Measurements from ENCODE around the gene LMO2.

Gene LMO2

DNA sequence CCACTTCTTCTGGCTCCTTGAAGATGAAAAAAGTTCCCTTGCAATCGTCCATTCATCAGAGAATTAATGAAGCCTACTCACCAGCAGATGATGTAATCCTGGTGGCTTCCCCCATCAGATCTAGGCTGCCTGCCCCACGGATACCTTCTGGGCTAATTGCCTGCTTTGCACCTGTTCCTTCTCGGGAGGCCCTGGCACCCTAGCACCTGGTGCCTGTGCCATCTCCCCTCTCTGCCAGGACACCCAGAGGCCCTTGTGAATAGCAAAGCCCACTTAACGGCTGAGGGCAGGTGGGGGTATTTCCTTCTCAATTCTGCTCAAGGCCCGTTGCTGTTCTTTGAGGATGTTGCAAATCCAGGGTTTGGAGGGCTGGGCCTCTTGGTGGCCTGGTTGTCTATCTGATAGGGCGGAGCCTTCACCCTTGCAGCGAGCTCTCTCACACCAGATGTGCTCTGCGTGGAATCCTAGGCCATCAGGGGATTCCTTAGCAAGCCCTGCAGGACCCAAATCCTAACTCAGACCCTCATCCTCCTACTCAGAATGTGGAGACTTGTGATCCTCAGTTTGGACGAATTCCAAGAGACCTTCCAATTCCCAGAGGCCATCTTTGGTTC lies at the start of gene LMO2:
Gene LMO2, minus strand, starts transcription at position 363 of the 614 bp plus-strand sequence. CDS start 22,360 bp downstream, outside the sequence.
- no peaks in the 10 kb centered on the region for H3K36me3 ChIP-seq (ENCODE audit: low read depth)
- DNase-seq (ENCODE audit: low spot score), result no peak
- H3K9me3 ChIP-seq (ENCODE audit: severe bottlenecking), result no peaks in the 10 kb centered on the region
- no peak within 1 kb of the TSS for H3K4me3 ChIP-seq (ENCODE audit: severe bottlenecking)
- no peak for ATAC-seq (ENCODE audit: low read depth)
- TF ChIP-seq, protein P1, sequence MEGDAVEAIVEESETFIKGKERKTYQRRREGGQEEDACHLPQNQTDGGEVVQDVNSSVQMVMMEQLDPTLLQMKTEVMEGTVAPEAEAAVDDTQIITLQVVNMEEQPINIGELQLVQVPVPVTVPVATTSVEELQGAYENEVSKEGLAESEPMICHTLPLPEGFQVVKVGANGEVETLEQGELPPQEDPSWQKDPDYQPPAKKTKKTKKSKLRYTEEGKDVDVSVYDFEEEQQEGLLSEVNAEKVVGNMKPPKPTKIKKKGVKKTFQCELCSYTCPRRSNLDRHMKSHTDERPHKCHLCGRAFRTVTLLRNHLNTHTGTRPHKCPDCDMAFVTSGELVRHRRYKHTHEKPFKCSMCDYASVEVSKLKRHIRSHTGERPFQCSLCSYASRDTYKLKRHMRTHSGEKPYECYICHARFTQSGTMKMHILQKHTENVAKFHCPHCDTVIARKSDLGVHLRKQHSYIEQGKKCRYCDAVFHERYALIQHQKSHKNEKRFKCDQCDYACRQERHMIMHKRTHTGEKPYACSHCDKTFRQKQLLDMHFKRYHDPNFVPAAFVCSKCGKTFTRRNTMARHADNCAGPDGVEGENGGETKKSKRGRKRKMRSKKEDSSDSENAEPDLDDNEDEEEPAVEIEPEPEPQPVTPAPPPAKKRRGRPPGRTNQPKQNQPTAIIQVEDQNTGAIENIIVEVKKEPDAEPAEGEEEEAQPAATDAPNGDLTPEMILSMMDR (IDR thresholded peaks at IDR 0.05; ENCODE audit: poor library complexity, severe bottlenecking), result no peak
- H3K27ac ChIP-seq (ENCODE audit: poor library complexity, severe bottlenecking), result no peak within 1 kb of the TSS
- no peaks in the 10 kb centered on the region for H3K27me3 ChIP-seq (ENCODE audit: insufficient read depth, poor library complexity, severe bottlenecking)
- H3K4me1 ChIP-seq (ENCODE audit: insufficient read depth, poor library complexity, severe bottlenecking), result peaks cover 4% of the 10 kb centered on the region

DNA sequence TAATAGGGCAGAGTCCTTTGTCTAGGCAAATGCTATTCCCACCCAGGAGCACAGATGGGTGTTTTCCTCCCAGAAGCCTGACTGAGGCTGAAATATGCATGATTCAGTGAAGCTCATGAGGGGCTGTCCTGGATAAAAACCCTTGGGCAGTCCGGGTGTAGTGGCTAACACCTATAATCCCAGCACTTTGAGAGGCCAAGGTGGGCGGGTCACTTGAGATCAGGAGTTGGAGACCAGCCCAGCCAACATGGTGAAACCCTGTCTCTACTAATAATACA lies 48.6 kb upstream of the LMO2 start:
- Histone ChIP-seq H3K4me3 (ENCODE audit: severe bottlenecking) (no peak overlapping the region), H3K4me1 (ENCODE audit: insufficient read depth, poor library complexity, severe bottlenecking) (no peaks in the 10 kb centered on the region), H3K9me3 (ENCODE audit: severe bottlenecking) (no peaks in the 10 kb centered on the region), H3K36me3 (ENCODE audit: low read depth) (no peaks in the 10 kb centered on the region), H3K27me3 (ENCODE audit: insufficient read depth, poor library complexity, severe bottlenecking) (no peaks in the 10 kb centered on the region), H3K27ac (ENCODE audit: poor library complexity, severe bottlenecking) (no peak overlapping the region)
- no peak for ATAC-seq (ENCODE audit: low read depth)
- no peak for DNase-seq (ENCODE audit: low spot score)
- TF ChIP-seq, protein P1 (IDR thresholded peaks at IDR 0.05; ENCODE audit: poor library complexity, severe bottlenecking), result no peak

DNA sequence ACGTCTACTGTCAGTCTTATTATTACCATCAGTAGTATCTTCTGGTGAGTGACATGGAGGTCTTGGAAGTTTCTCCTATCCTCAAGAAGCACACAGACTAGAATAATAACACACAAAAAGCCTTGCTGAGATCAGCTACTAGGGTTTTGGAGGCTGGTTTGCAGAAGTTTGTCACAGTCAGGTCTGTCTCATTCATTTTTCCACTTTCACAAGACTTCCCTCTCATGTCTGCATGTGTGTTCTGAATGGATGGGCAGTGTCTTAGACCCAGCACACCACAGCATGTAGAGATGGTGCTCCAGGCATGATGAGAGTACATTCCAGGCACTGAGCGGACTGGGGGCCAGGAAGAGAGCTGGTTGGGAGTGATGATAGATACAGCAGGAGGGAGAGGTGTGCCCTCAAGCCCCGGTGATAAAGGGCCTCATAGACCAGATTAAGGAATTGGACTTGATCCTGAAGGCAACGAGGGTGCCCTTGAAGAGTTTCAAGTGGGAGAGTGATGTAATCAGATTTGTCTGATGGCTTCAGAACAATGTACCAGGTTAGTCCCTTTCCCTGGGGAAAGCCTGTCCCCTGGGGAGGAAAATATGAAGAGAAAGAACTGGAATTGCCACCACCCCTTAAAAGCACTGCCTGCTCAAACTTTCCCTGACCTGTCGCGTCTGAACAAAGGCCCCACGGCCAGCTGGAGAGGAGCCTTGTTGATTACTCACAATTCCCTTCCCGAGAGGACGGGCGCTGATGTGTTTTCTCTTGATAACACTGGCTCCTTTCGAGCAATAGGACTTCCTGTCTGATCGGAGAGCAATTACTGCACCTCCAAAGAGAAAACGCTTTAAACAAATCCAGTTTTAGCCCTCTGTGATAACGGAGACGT lies 45.1 kb upstream of the LMO2 start:
- DNase-seq (ENCODE audit: low spot score) (no peak), ATAC-seq (ENCODE audit: low read depth) (peak; percentile 25; the same call in 1 of the 3 replicates)
- H3K27me3 ChIP-seq (ENCODE audit: insufficient read depth, poor library complexity, severe bottlenecking), result no peaks in the 10 kb centered on the region
- no peaks in the 10 kb centered on the region for H3K9me3 ChIP-seq (ENCODE audit: severe bottlenecking)
- no peak overlapping the region for H3K4me3 ChIP-seq (ENCODE audit: severe bottlenecking)
- H3K4me1 ChIP-seq (ENCODE audit: insufficient read depth, poor library complexity, severe bottlenecking), result no peaks in the 10 kb centered on the region
- TF ChIP-seq, protein P1 (IDR thresholded peaks at IDR 0.05; ENCODE audit: poor library complexity, severe bottlenecking), result no peak
- H3K27ac ChIP-seq (ENCODE audit: poor library complexity, severe bottlenecking), result no peak overlapping the region
- H3K36me3 ChIP-seq (ENCODE audit: low read depth), result no peaks in the 10 kb centered on the region

DNA sequence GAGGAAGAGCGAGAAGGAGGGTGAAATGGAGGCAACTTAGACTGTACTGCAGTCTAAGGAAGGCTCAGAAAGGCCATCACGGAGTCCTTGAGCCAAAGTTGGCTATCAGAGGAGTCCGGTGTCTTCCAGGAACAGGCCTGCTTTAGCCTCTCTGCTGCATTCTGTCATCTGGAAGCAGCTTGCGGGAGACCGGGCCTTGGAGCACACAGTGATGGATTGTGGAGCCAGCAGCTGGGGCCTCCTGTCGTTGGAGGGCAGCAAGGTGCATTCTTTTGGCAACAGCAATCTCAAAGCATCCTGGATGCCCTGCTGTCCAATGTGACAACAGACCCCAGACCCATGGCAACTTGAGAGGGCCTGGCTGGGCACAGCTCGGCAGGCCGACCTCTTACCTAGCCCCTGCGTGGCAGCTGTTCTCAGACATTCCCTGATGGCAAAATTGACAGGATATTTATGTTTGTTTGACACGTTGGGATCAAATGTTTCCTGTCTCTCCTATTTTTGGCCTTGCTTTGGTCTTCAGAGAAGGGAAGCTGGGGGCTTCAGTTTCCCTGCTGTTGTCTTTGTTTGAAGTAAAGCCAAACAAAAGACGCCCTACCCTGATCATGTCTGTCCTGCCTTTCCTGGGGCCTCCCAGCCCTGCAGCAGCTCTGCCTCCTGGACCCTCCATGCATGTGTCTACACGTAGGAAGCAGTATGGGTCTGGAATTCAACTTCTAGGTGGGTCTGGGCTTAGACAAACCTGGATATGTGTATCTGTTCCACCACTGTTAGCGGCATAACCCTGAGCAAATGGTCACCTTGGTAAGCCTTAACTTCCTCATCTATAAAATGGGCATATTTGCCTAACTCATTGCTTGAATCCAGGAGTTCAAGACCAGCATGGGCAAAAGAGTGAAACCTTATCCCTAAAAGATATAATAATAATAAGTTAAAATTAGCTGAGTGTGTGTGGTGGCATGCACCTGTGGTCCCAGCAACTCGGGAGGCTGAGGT lies 43.9 kb upstream of the LMO2 start:
- no peaks in the 10 kb centered on the region for H3K27me3 ChIP-seq (ENCODE audit: insufficient read depth, poor library complexity, severe bottlenecking)
- TF ChIP-seq, protein P1 (IDR thresholded peaks at IDR 0.05; ENCODE audit: poor library complexity, severe bottlenecking), result no peak
- DNase-seq (ENCODE audit: low spot score), result no peak
- no peak overlapping the region for H3K4me3 ChIP-seq (ENCODE audit: severe bottlenecking)
- H3K27ac ChIP-seq (ENCODE audit: poor library complexity, severe bottlenecking), result no peak overlapping the region
- H3K36me3 ChIP-seq (ENCODE audit: low read depth), result no peaks in the 10 kb centered on the region
- no peaks in the 10 kb centered on the region for H3K9me3 ChIP-seq (ENCODE audit: severe bottlenecking)
- H3K4me1 ChIP-seq (ENCODE audit: insufficient read depth, poor library complexity, severe bottlenecking), result no peaks in the 10 kb centered on the region
- no peak for ATAC-seq (ENCODE audit: low read depth)
